Measurements from ENCODE around the gene RFX8.

- TF ChIP-seq CTCF (CRISPR knock-in tag; IDR thresholded peaks at IDR 0.05): no peak
- no peak for TF ChIP-seq ZNF296 (CRISPR knock-in tag; conservative IDR thresholded peaks at IDR 0.05)
- TF ChIP-seq POLR2A (IDR thresholded peaks at IDR 0.05; ENCODE audit: insufficient read depth in 1 of 2, low read depth in 2 of 2, low read length in 2 of 2): no peak
- TF ChIP-seq ZNF33A (CRISPR knock-in tag; IDR thresholded peaks at IDR 0.05; ENCODE audit: borderline replicate concordance): no peak
These were observed 64.8 kb downstream of the RFX8 start for GRCh38 chr2:101410114-101410513.
